Uterus (tissue), 2 donors: ENCODE measurements around the gene SIPA1L3.

Experiments
- CTCF ChIP-seq, 4 experiments: fragments of 200-600 bp in 2 of 4; fragments of 450-650 bp in 2 of 4; sonication (generic) in 2 of 4; IDR thresholded peaks; one replicate each; pipeline ENCODE4 v1.5.1; 2016 to 2019; ENCODE audit warnings: antibody characterized with exemption in 4 of 4, mild to moderate bottlenecking in 2 of 4, moderate library complexity in 1 of 4
- POLR2A ChIP-seq, 2 donors: fragments of 450-650 bp; IDR thresholded peaks; one replicate each; pipeline ENCODE4 v1.6.1; 2016; ENCODE audit warnings: antibody characterized with exemption in 2 of 2, mild to moderate bottlenecking in 1 of 2, moderate library complexity in 1 of 2

DNA sequence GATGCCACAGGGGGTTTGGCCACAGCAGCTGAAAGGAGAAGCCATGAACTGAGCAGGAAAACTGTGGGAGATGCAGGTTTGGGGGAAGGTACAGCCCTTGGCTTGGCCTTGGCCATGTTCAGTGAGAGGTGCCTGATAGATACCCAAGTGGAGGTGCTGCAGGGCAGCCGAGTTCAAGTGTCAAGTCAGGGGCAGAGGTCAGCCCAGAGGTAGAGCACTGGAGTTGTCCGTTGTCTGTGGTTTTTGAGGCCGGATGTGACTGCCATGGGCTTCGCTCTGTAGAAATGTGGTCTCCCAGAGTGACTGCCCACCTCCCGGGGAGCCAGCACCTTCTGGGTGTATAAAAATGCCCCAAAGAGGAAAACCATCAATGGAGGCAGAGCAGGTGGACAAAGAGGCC, 251.7 kb downstream of the SIPA1L3 start:
- TF ChIP-seq CTCF (IDR thresholded peaks at IDR 0.05) (no peak), POLR2A (IDR thresholded peaks at IDR 0.05) (no peak)
